ENCODE results near the gene PANK4. TPM values are rescaled to one million over a fixed set of nuclear protein-coding genes. Genes with fewer than 3 reads are reported as not detected.
A peak's percentile ranks its signal among the peaks of the same experiment; 100 is the strongest.

The PANK4 gene
- total and polyA plus RNA-seq, 9 of the 15 experiments (the other 6 are each of a cell fraction or from before 2014, with no cell fraction given) = 0.93 to 55.6 (median 31.5) TPM

- TF ChIP-seq POLR2AphosphoS5 (IDR thresholded peaks at IDR 0.05; ENCODE audit: control insufficient read depth, insufficient read depth, low read depth, low read length) (no peak), RBBP5 (IDR thresholded peaks at IDR 0.05; ENCODE audit: borderline replicate concordance, insufficient read depth, low read length, poor library complexity, severe bottlenecking) (peak; percentile 51), NELFE (IDR thresholded peaks at IDR 0.05; ENCODE audit: insufficient read depth, insufficient read length) (no peak), DACH1 (IDR thresholded peaks at IDR 0.05; ENCODE audit: partially characterized antibody) (peak; percentile 52), HOXB6 (CRISPR knock-in tag; IDR thresholded peaks at IDR 0.05; ENCODE audit: borderline replicate concordance) (no peak), RFX1 (IDR thresholded peaks at IDR 0.05) (no peak), PBX2 (CRISPR knock-in tag; IDR thresholded peaks at IDR 0.05; ENCODE audit: low read depth) (no peak), PBX2 (tag; conservative IDR thresholded peaks at IDR 0.05; ENCODE audit: low read depth) (no peak), ELK3 (CRISPR knock-in tag; IDR thresholded peaks at IDR 0.05) (no peak), HBP1 (CRISPR knock-in tag; IDR thresholded peaks at IDR 0.05) (no peak), E2F5 (CRISPR knock-in tag; IDR thresholded peaks at IDR 0.05) (no peak), NRF1 (conservative IDR thresholded peaks at IDR 0.05 in 1 of 2, IDR thresholded peaks at IDR 0.05 in 1 of 2) (peak; percentile 53 to 63), ZNF785 (CRISPR knock-in tag; IDR thresholded peaks at IDR 0.05) (no peak), ATF2 (CRISPR knock-in tag; IDR thresholded peaks at IDR 0.05) (no peak), SP1 (CRISPR knock-in tag; IDR thresholded peaks at IDR 0.05) (peak; percentile 71), ZNF274 (IDR thresholded peaks at IDR 0.05; ENCODE audit: borderline replicate concordance, low read depth, low read length) (no peak), HLTF (IDR thresholded peaks at IDR 0.05) (peak; percentile 45; the same call in 1 of the 2 replicates), PPARD (CRISPR knock-in tag; IDR thresholded peaks at IDR 0.05) (no peak), THRAP3 (IDR thresholded peaks at IDR 0.05; ENCODE audit: borderline replicate concordance) (no peak), ZNF175 (CRISPR knock-in tag; IDR thresholded peaks at IDR 0.05; ENCODE audit: low read depth) (no peak)
Observed at GRCh38 chr1:2546515-2547209, 20.3 kb upstream of the PANK4 start (continued).
